NK-92 (cell line): ENCODE measurements around the gene SMARCA2.

Source experiments
- DNase-seq: peaks from one replicate; lab custom pipeline; 2025; ENCODE audit not compliant: unreplicated experiment; lab: John Stamatoyannopoulos, UW

SMARCA2 gene

DNA sequence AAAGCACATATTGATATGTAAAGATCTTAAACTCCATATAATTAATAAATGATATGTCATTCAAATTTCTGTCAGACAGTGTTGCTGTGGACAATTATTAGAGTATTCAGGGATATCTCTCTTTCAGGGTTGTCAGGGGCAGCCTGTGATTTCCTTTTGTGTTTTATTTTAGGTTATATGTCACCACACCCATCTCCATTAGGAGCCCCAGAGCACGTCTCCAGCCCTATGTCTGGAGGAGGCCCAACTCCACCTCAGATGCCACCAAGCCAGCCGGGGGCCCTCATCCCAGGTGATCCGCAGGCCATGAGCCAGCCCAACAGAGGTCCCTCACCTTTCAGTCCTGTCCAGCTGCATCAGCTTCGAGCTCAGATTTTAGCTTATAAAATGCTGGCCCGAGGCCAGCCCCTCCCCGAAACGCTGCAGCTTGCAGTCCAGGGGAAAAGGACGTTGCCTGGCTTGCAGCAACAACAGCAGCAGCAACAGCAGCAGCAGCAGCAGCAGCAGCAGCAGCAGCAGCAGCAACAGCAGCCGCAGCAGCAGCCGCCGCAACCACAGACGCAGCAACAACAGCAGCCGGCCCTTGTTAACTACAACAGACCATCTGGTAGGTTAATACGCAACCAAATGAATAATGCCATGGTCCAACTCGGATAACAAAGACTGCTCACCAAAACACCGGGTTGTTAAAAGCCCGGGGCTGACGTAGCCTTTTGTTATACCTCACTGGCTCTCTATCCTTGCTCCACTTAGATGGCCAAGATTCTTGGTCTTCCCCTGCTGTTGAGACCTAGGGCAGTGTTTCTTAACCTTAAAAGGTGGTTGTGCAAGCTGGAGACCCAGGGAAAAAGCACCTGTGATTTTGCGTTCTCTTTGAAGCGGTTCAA is 24.4 kb downstream of the SMARCA2 start:
- DNase-seq: no peak

DNA sequence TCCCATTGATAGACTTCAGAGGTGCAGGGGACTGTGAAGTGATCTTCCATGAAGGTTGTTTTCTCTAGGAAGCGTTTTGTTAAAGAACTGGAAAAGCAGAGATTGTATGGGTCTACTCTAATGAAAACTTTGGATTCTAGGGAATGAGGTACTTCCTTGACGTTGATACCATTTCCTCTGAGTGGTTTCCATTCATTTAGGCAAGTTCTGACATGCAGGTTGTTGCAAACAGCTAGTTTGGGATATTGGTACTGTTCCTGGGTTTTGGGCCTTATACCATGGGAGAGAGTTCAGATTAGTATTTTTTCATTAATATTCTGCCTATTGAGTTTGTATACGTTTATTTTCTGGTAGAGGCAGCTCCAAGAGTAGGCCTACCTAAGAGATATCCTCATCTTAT is 25.7 kb downstream of the SMARCA2 start:
- DNase-seq: no peak

DNA sequence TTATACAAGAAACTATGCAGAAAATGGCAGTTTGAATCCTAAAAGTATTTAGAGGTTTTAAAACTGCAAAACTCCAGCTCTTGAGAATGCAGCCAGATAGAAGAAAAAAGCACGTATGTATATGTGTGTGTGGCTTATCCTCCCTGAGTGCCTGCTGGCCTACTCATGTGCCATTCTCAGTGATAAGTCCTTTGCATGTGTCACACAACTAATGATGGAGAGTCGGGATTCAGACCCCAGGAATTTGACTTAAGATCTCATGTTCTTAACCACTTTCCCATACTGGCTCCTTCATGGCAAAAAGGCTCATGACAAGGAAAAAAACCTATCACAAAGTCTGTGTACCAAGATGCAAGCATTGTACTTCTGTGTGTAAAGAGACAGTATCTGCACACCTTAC is 26.6 kb downstream of the SMARCA2 start:
- DNase-seq: no peak

DNA sequence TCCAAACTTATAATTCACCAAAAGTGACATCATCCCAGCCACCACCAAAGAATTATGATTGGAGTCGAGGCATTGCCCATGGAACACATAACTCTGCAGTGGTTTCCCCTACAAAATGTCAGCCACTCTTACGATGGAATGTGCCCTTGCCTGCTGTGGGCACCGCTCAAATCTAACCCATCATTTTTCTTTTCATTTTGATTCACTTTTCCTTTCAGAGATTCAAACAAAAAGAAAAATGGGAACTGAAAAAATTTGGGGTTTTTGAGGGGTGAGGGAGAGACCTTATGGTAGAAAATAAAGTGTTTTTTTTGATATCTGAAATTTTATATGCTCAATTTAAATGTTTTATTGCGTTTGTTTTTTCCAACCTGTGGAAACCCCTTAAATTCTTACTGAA is 28.1 kb downstream of the SMARCA2 start:
- DNase-seq: no peak

DNA sequence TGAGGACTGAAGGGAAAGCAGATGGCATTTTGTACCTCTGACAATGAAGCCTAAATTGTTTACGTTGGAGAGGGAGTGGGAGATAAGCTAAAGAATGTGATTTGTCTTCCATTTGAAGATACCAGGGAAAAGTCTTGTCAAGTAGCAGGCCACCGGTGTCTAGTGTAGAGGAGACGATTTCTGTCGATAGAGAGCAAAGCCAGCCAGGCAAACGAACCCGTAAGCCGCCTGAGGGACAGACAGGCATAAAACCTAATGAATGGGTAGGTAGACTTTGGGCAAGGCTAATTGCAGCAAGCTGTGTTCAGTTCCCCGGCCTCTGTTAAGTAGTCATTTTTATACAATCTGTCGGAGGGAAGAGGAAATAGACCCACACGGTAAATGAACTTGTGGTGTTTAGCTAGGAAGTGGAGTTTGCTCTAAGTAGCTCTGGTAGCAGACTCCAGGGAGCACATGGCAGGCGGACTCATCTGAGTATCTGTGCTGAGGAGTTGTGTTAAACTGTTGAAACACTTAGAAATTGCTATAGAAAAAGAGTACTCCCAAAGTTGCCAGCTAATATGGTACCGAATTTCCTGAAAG is 28.8 kb downstream of the SMARCA2 start:
- no peak for DNase-seq

DNA sequence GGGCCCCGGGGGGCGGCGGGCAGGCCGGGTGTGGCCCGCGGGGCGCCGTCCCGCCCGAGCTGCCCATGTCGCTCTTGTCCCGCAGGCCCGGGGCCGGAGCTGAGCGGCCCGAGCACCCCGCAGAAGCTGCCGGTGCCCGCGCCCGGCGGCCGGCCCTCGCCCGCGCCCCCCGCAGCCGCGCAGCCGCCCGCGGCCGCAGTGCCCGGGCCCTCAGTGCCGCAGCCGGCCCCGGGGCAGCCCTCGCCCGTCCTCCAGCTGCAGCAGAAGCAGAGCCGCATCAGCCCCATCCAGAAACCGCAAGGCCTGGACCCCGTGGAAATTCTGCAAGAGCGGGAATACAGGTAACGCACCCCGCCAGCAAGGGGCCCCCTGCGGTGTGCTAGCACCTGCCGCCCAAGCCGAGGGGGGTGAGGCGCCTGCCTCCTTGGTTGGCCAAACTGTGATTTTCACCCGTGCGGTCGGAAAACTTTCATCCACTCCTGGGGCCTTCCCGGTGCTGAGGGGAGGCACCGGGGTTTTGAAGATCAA is 32.1 kb downstream of the SMARCA2 start:
- DNase-seq: no peak

DNA sequence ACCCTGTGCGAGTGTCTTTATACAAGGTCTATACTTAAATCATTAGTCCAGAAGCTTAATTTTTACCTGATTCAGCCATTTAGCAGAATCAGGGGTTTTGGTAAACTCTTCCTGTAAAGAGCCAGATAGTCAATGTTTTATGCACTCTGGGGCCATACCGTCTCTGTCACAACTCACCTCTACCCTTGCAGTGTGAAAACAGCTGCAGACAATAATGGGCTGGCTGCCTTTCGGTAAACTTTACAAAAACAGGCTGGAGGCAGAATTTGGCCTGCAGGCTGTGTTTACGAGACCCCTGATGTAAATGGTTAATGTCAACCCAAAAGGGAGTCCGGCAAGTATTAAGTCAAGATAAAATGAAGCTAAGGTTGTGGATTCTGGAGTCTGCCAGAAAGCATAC is 32.8 kb downstream of the SMARCA2 start:
- no peak for DNase-seq

DNA sequence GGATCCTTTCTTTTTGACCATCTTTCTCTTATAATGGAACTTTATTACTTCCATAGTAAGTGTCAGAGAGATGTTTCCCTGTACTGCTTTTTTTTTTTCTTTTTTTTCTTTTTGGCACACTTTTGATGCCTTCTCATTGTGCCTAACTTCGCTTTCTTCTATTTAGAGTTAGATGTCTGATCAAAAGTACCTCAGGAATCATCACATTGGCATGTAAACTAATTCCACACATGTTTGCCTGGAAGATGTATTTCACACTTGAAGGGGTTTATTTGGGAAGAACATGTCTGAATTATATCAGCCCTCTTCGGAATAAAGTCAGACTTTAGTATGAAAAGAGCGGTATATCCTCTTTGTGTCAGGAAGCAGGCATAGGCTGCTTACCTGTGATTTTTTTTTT is 35.1 kb downstream of the SMARCA2 start:
- DNase-seq: no peak

DNA sequence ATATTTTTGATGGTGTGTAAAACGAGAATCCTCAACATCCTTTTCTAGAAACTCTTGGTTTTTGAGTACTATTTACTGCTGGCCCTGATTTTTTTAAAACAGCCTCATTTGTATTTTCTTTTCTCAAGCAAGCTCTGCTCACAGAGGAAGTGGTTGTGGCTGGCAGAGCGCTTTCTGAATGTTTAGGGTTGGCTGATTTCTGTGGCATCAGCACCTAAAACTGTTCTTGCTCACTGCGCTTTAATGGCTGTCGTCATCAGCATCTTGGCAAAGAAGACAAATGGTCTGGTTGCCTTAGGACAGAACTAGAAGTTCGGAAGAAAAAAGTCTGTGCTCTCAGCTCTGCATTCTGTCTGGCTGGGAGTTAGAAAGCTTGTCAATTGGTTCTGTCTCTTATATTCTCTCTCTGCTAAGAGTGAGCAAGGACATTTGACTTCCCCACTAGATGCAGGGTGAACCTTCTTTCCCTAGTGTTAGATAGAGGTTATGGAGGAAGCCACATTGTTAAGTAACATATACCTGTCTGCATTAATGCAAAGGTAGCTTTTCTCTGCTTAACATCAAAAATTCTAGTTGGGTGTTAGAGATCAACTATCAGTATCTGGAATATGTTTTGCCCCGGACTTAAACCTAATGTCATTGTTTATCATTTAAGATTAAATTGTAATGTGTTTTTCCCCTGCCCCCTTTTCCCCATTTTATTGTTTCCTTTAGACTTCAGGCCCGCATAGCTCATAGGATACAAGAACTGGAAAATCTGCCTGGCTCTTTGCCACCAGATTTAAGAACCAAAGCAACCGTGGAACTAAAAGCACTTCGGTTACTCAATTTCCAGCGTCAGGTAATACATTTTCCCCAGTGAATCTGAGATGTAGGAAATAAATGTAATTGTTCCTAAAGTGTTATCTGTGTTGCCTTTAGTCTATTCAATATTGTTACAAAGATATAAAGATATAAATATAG is 39.0 kb downstream of the SMARCA2 start:
- no peak for DNase-seq

DNA sequence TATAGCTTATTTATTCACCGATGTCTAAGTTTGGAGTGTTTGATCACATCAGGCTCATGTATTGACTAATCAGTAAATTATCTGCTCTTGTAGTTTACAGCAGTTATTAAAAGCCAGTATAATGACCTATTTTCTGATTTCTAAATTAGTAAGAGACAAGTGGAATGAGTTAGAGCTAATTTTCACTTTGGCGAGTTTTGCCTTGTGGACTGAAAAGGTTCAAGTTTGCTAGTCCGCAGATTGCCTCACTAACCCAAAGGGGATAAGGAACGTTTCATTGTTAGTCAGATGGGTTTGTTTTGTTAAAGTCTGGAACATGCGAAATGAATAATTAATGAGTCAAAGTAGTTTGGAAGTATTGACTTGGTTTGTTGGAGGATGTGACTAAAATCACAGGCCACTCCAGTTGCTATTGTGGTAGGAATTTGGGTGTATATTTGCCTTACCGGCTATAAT is 40.1 kb downstream of the SMARCA2 start:
- DNase-seq: no peak

DNA sequence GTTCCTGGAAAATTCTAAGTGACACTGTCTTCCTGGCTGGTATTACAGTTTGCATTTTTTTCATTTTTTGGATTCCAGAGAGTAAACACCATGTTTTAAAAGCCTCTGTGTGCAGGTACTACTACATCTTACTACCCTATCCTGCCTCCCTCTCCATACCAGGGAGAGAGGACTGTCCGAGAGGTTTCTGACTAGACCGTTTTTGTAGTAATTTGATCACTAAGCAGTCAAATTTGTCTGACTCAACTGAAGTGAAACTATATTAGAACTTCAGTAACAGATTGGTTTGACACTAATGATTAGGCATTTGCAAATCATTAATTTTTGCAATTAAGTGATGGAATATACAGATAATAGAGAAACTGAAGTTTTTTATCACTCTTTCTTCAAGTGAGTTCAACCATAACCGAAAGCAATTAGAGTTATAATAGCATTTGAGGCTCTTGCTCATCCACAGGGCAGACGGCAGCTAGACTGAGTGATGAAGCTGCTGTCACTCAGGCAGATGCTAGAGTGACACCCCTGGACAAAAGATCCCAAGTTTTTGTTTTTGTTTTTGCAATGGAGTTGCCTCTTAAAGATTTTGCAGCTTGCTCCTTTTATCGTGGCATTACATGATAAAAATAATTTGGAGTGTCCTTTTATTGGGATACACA is 44.3 kb downstream of the SMARCA2 start:
- DNase-seq: no peak

DNA sequence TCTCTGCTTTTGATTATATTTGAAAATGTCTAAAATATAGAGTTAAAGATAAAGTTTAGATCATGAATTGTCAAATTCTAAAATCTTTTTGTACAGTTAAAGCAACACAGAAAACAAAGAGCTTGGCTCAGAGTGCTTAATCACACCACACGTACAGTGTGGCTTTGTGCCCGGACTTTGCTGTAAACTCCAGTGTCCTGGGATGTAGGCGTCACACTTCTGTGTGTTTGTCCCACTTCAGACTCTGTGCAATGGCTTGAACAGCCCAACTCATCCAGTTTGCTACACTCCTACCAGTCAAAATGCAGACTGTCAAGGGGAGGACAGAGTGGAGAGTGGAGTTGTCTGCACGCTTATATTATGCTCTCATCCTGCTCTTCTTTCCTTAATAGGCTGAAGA is 45.3 kb downstream of the SMARCA2 start:
- no peak for DNase-seq

DNA sequence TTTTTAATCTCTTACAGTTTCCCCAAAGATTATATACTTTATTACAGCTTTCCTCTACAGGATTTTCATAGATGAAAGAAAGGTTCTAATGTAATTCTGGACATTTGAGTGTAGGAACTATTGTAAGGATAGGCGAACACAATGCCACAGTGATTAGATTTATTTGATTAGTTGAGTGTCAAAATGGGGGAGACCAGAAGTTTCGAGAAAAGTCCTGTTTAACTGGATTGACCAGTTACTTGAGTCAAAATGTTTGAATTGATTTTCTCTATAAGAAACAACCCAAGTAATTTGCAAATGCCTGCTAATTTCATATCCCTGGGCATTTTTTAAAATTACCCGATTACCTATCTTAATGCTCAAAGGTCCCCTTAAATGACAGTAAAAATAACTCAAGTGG is 50.6 kb downstream of the SMARCA2 start:
- DNase-seq: no peak

DNA sequence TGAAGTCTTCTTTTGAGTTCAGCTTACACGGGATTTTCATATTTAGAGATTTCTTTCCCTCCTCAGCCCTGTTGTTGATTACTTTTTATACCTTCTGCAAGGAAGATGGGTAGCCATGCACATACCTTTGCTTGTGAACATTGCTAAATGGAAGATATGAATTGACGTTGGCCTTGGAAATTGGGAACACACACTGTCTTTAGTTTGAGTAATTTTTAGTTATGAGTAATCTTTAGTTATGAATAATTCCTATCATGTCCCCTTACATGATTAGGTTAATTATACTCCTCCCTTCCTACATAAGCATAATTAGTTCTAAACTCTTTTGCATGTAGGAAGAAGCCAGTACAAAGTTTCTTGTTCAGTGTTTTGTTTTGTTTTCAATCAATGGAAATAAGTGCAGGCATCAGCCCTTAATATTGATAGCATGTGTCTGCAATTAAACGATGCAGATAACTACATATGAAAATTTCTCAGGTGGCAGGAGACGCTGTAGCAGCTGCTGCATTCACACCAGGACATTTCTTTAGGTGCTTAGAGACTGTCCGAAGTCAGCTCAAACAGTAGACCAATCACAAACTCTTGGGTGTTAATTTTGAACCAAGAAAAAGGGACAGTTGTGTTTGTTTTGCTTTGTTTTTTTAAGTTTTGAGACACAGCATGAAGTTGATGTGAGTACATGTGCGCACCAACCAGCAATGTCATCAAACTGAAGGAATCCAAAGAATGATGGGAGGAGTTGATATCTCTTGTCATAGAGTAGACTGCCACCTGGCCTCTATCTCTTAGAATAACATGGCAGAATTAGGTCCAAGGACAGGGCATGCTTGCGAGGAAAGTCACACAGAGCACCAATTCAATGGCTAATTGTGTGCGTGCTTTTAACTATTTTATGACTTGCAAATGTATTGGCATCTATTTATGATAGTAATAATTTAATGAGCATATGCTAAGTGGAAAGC is 51.4 kb downstream of the SMARCA2 start:
- DNase-seq: no peak

DNA sequence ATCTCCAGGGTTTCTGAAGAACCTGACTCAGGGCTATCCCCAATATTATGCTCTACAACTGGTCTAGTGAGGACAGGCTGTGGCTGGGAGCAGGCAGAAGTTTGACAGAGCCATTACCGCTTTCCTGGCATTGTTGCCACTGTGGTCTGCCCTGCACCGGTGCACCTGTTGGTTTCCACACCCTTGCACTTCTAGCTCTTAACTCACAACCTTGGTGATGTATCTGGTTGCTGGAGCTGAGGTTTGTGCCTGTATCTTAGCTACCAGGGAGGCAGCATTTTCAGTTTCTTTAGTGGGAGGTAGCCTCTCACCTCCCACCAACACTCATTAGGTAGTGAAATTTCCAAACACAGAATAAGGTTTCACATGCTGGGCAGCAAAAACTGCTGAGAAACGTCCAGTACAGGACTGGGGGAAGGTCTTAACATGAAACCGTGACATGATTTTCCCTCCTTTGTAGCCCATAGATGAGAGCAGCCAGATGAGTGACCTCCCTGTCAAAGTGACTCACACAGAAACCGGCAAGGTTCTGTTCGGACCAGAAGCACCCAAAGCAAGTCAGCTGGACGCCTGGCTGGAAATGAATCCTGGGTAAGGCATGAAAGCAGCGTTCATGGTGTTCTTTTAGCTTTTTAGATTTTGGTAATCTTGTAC is 57.7 kb downstream of the SMARCA2 start:
- no peak for DNase-seq

DNA sequence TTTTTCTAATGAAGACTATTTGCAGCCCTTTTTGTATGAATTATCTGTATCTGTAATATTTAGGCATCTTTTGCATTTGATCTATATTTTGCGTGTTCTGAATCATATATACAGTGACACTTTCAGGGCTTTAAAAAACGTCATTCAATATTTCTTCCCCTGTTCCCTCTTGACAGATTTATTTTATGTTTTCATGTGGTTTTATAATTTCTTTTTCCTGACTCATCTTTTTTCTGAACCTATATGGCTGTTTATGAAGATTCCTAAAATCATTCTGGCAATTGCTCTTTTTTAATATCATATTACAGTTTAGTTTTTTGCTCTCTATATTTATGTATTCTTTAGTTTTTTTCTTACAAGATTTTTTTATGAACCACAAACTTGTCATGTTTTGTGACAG is 67.6 kb downstream of the SMARCA2 start:
- DNase-seq: no peak

DNA sequence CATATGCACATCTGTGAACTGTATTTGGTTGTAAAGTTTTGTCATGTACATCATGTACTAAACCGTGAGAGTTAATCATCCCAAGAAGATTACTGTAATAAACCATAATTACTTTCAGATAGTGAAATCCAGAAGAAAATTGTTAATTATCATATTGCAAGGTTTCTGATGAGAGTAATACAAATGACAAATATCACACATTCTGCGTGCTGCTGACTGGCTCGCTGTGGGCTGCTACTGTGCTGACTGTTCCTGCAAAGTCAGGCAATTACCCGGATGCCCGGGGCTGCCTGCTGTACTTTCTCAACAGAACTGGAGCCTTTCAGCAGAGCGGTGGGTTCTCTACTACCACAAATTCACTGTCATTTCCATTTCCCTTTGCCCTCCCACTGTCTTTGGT is 68.3 kb downstream of the SMARCA2 start:
- no peak for DNase-seq

DNA sequence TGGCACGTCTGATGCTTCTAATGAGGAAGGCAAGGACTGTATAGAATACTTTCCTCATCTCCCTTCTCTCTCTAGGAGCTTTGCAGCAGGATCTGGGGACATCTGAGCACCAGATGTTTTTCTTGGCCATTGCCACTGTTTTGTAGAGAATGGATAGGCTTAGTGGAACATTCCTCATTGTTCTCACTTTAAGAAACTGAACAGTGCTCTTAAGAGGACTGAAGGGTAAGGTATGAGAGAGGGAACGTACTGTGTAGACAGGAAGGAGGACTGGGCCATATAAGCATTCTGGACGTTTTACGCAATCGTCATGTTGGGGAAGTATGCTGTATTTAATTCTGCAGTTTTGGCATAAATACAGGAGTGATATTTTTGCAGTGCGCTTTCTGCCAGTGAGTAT is 70.6 kb downstream of the SMARCA2 start:
- no peak for DNase-seq

DNA sequence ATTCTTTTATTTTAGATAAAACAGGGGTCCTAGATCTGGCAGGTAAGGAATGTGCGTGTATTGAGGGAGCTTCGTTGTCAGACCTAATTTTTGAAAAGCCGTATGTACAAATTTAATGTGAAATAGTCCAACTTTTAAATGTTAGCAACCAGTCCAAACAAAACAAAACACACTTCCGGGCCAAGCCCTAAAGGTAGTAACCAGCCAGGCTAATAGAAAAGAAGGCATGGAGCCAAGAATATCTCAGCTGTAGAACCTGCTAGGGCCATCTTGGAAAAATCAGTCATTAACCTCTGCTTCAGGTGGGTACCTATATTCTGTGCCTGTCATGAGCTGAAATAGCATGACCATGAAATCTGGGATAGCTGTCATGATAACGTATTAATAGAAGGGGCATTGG is 71.0 kb downstream of the SMARCA2 start:
- DNase-seq: no peak
